Stimulated activated CD4-positive, alpha-beta T cell treated with anti-CD3 and anti-CD28 coated beads, Interleukin-2, amount 100 ng/mL, for 24 hours (primary cell): ENCODE results near the gene BRD2.
"Not testable (repeated sequence)": the region's sequence is repeated elsewhere in the genome, so short reads cannot be mapped to it uniquely, and the experiment has no call there.

Experiments
- DNase-seq, 2 donors: peaks; one replicate each; pipeline ENCODE4 v3.0.0-alpha.2; 2020

Gene BRD2

GRCh38 chr6:32968093-32968866 is at the start of gene BRD2:
BRD2 (plus strand) TSS chr6:32968594; CDS start chr6:32972899, 4,305 bp downstream.
- peak; percentile 95 to 96 for DNase-seq

GRCh38 chr6:32920715-32921114 is 47.7 kb upstream of the BRD2 start:
- DNase-seq, result no peak

- DNase-seq, result no peak
Observed at GRCh38 chr6:32922083-32922482, 46.3 kb upstream of the BRD2 start.

GRCh38 chr6:32931211-32931610 is 37.2 kb upstream of the BRD2 start:
- no peak for DNase-seq

GRCh38 chr6:32932132-32932868 is 36.1 kb upstream of the BRD2 start:
- no peak for DNase-seq

GRCh38 chr6:32933661-32934085 is 34.7 kb upstream of the BRD2 start:
- peak; percentile 85 to 86 for DNase-seq

- no peak for DNase-seq
Observed at GRCh38 chr6:32935551-32936238, 32.7 kb upstream of the BRD2 start.

- DNase-seq, result no peak
Observed at GRCh38 chr6:32936239-32937152, 31.9 kb upstream of the BRD2 start.

GRCh38 chr6:32937230-32937633 is 31.2 kb upstream of the BRD2 start:
- no peak for DNase-seq

GRCh38 chr6:32938494-32938893 is 29.9 kb upstream of the BRD2 start:
- DNase-seq, result no peak

- peak; percentile 15 to 39 for DNase-seq
Observed at GRCh38 chr6:32940656-32941213, 27.7 kb upstream of the BRD2 start, which contains the start of gene HLA-DMB. HLA-DMB (minus strand) TSS chr6:32941028; CDS start chr6:32940807, 221 bp downstream.

GRCh38 chr6:32941214-32941768 is 27.1 kb upstream of the BRD2 start:
- peak; percentile 37 to 54 for DNase-seq

- not testable (repeated sequence) for DNase-seq
Observed at GRCh38 chr6:32942555-32943123, 25.8 kb upstream of the BRD2 start.

- peak in 1 of 2 donors; percentile 31 for DNase-seq
Observed at GRCh38 chr6:32943864-32944649, 24.3 kb upstream of the BRD2 start.

GRCh38 chr6:32945108-32945760 is 23.2 kb upstream of the BRD2 start:
- peak in 1 of 2 donors; percentile 30 for DNase-seq

- DNase-seq, result no peak
Observed at GRCh38 chr6:32945953-32946352, 22.4 kb upstream of the BRD2 start.

GRCh38 chr6:32946893-32947292 is 21.5 kb upstream of the BRD2 start:
- DNase-seq, result no peak

GRCh38 chr6:32947552-32948465 is 20.6 kb upstream of the BRD2 start:
- DNase-seq, result peak in 1 of 2 donors; percentile 33

- no peak for DNase-seq
Observed at GRCh38 chr6:32949113-32949512, 19.3 kb upstream of the BRD2 start.
